T follicular helper cell (primary cell): ENCODE results near the gene MRAS.
"Not testable (repeated sequence)": the region's sequence is repeated elsewhere in the genome, so short reads cannot be mapped to it uniquely, and the experiment has no call there.

Source experiments
- DNase-seq: peaks from one replicate; pipeline ENCODE4 v3.0.0-alpha.2; 2020; ENCODE audit warnings: low read depth

MRAS gene

DNA sequence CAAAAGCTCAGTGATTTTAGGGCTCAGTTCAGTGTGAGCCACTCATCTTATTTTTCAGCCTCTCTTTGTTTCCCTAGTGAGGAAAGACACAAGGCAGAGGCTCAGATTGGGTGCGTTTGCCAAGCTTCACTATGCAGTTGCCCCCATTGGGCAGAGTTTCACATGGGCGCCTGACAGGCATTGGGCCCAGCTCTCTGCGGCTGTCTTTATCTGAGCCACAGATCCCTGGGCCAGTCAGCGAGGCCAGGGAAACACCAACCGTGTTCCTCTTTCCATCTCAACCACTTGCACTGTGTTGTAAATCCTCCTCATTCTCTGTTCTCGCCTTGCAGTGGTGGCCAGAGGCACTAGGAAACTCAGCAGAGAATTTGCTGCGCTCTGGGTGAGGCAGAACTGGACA is 96.9 kb downstream of the MRAS start:
- DNase-seq = no peak

DNA sequence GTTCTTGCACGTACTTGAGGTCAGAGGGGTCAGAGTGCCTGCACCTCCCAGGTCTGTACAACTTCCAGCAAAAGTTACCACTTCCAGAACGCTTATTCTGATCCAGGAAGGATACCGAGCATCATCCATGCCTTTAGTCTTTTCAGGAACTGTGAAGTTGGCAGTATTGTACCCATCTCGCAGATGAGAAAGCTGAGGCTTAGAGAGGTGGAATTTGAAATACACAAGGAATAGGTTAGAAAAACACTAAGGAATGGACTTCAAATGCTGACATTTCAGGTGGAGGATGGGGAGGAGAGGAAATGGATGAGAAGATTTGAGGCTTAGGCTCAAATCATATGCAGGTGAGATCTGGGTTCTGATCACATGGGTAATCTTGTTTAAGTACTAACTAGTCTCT is 97.3 kb downstream of the MRAS start:
- DNase-seq = no peak

DNA sequence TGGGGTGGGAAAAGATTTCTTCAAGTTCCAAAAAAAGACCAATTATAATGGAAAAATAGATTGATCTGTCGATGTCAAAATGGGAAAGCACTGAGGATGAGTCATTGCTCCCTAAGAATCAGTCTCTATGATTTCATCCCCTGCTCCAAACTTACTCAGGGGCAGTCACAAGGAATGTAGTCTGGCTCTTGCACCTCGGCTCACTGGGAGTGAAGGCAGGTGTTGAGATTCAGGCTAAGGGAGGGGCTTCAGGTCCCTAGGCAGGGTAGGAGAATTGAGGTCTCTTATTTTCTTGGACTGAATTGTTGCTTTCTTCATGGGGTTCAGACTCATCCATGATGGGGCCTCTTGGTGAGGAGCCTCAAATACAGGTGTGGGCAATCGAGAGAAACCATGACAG is 100.3 kb downstream of the MRAS start:
- no peak for DNase-seq

DNA sequence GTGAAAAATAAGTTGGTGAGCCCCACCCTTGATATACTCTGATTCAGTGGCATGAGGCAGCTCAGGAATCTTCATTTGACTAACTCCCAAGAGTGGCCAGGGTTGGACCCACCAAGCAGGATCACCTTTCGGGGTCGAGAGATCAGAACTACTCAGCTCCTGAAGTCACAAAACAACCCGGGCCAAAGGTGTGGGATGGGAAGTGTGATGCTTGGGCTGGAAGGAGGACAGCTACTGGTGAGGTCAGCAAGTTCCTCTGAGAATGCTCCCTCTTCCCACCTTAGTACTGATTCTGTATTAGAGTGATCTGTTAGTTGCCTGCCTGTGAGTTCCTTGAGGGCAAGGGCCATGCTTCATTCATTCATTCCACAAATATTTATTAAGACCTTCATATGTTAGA is 101.1 kb downstream of the MRAS start:
- DNase-seq = no peak

DNA sequence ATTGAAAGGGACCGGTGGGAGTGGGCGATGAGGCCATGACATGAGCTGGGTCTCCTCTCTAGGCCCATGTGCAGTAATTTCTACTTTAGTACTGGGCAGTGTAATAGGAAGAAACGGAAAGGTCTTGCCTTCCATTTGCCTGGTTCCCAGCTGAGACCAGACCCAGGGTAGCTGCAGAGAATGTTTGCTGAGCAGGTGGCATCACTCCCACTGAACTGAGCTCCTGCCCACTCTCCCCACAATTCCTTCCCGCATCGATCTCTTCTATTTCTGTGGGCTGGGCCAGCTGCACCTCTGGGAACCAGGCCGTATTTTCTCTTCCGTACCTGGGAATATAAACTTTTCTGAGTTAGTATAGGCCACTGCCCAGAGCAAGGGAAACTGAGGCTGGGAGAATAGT is 101.8 kb downstream of the MRAS start:
- DNase-seq = no peak

DNA sequence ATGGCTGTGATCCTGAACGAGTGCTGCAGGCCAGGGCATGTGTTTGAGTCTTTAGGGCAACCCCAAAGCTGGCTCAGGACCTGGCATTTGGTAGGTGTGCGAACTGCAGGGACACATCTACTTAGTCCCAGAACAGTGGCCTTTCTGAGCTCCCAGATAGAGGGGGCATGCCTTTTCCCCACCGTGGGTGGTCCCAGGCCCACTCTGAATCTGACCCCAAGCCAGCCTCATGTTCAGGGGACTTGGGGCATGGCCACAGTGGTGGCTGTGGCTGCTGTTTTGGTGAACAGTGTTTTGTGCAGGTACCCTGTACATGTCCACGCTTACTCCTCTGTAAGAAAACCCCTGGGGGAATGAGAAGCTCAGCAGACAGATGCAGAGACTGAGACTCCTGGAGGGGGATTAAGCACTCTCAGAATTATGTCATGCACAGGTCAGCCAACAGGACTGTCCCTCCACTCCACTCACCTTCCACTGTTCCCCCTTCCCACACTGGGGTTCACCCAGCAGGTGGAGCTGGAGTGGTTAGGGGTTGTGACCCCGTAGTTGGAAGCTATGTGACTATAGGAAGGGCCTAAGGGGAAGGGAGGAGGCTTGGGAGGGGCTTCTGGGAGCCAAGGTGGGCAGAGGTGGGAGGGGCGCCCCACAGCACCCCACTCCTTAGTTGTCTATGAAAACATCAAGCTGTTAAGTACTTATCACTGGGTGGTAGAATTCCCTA is 102.5 kb downstream of the MRAS start:
- DNase-seq = no peak

DNA sequence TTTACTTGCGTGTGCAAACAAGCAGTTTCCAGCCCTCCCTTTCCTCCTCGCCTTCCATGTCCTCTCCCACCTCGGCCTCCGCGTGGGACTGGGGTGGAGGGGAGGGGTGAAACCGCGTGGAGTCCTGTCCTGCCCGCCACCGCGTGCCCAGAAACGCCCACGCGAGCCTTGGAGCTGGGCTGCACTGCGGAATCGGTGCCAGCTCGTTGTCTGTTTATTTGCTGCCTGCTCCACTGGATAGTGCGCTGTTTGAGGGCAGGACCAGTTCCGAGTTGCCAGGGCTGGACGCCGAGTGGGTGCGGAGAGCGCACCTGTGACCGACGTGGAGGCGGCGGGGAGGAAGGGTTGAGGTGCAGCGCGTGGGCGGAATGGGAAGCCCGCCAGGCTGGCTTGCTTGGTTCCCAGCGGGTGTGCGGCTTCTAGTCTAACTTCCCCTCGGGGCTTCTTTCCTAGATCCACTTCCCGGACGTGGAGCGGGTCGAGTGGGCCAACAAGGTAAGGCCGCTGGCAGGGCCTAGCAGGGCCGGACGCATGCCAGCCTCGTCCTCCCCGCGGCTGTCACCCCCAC is 103.3 kb downstream of the MRAS start:
- no peak for DNase-seq

DNA sequence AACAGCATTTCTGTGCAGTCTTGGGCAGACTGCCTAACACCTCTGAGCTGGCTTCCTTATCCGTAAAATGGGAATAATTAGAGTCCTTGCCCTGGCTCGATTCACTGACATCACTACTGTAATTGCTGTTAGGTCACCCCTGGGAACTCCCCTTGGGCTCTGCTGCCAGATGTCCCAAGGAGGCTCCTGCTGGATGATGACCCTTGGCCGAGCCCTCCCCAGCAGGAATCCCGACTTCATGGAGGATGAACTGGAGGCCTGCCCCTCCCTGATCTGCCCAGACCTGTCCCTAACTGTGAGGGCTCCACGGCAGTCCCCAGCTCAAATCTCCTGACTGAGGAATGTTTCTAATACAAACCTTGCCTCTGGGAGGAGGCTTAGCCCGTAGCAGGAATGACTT is 104.1 kb downstream of the MRAS start:
- DNase-seq = no peak

DNA sequence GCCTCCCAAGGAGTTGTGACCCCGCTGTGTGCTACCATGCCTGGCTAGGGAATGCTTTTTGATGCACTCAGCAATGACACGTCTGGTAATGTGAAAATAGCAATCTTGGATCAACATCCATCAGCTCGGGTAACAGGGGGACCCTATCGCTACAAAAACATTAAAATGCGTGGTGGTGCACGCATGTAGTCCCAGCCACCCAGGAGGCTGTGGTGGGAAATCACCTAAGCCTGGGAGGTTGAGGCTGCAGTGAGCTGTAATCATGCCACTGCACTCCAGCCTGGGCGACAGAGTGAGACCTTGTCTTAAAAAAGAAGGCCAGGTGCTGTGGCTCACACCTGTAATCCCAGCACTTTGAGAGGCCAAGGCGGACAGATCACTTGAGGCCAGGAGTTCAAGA is 105.6 kb downstream of the MRAS start:
- not testable (repeated sequence) for DNase-seq
